ENCODE results near the gene DGCR2. TPM values are rescaled to one million over a fixed set of nuclear protein-coding genes. Genes with fewer than 3 reads are reported as not detected.

The DGCR2 gene
- total and polyA plus RNA-seq, 2 of the 8 experiments (the other 6 are each of a cell fraction or from before 2014, with no cell fraction given): 42.3 to 62.2 TPM

GRCh38 chr22:18997925-18998315, 124.3 kb downstream of the DGCR2 start:
- WGBS, 2 experiments (ENCODE audit: extremely low coverage in 1 of 2, insufficient coverage in 1 of 2, insufficient read length in 1 of 2, insufficient replicate concordance in 2 of 2, low coverage in 1 of 2, low lambda C conversion rate in 2 of 2, missing lambda C conversion rate in 1 of 2): 84% methylated on average over 22 of the region's 22 CpGs; no CpG with 5 or more reads in 1 of the 2 experiments
- Histone ChIP-seq H2BK12ac (ENCODE audit: low read depth, low read length) (no peak overlapping the region), H4K91ac (replicated peaks; ENCODE audit: insufficient read length, low read length) (no peak overlapping the region), H3K23me2 (ENCODE audit: low read depth, low read length) (no peaks in the 10 kb centered on the region; the same call in 1 of the 2 replicates), H2AK5ac (ENCODE audit: low read depth, low read length) (no peak overlapping the region), H4K5ac (ENCODE audit: insufficient read length, low read depth, low read length) (no peak overlapping the region), H4K20me1 (replicated peaks in 1 of 2; ENCODE audit: control insufficient read depth in 1 of 2, insufficient read depth in 2 of 2, low read length in 2 of 2) (no peaks in the 10 kb centered on the region), H3K79me2 (ENCODE audit: control insufficient read depth in 1 of 2, insufficient read depth in 2 of 2, low read length in 2 of 2) (no peaks in the 10 kb centered on the region), H3K27ac (ENCODE audit: low read depth, low read length) (no peak overlapping the region), H3K56ac (replicated peaks; ENCODE audit: insufficient read length, low read depth, low read length) (no peak overlapping the region), H3K14ac (ENCODE audit: insufficient read length) (no peak overlapping the region), H3K79me1 (ENCODE audit: low read depth, low read length) (no peaks in the 10 kb centered on the region), H2BK5ac (ENCODE audit: low read depth, low read length) (no peak overlapping the region), H2BK20ac (ENCODE audit: low read length) (no peak overlapping the region), H3K27me3 (replicated peaks in 1 of 4; ENCODE audit: control insufficient read depth in 3 of 4, extremely low read depth in 1 of 4, insufficient read depth in 3 of 4, low read length in 3 of 4) (0 out of 7 replicates have a peak, but pooled peaks cover 0 to 3% (median 0%) of the 10 kb centered on the region in 4 experiments), H3K9ac (replicated peaks in 1 of 4; ENCODE audit: extremely low read depth in 1 of 4, low read depth in 3 of 4, low read length in 3 of 4) (no peak overlapping the region), H4K8ac (ENCODE audit: extremely low read depth, insufficient read depth, low read length) (no peak overlapping the region), H3K4me3 (ENCODE audit: extremely low read depth in 1 of 4, insufficient read depth in 2 of 4, low read depth in 3 of 4, low read length in 4 of 4) (no peak overlapping the region), H3K18ac (ENCODE audit: extremely low read depth, low read length) (no peak overlapping the region), H3K4me1 (replicated peaks in 1 of 4; ENCODE audit: control insufficient read depth in 3 of 4, insufficient read depth in 4 of 4, low read length in 3 of 4) (peaks cover 0 to 4% (median 0%) of the 10 kb centered on the region in 4 experiments; a peak in 1 of 7 replicates), H3K36me3 (ENCODE audit: control insufficient read depth in 2 of 4, insufficient read depth in 4 of 4, low read length in 3 of 4) (no peaks in the 10 kb centered on the region), H2AFZ (ENCODE audit: low read length) (no peak overlapping the region), H2BK120ac (replicated peaks; ENCODE audit: low read depth, low read length) (no peak overlapping the region), H2BK15ac (ENCODE audit: low read length) (no peak overlapping the region), H3K4ac (replicated peaks; ENCODE audit: insufficient read length, low read depth, low read length) (no peak overlapping the region), H3K4me2 (ENCODE audit: insufficient read depth in 1 of 2, low read depth in 2 of 2, low read length in 2 of 2) (no peak overlapping the region), H3K9me3 (ENCODE audit: insufficient read depth in 2 of 2, low read depth in 1 of 2, low read length in 1 of 2) (no peaks in the 10 kb centered on the region), H3K23ac (ENCODE audit: insufficient read length) (no peak overlapping the region)
- POLR2A ChIA-PET (ENCODE audit: partially characterized antibody): no interaction called here
- no peak for FAIRE-seq
- peak in 1 of 2 experiments; percentile 41 for DNase-seq (ENCODE audit: low read depth in 1 of 2, low spot score in 2 of 2)
- CTCF ChIA-PET (ENCODE audit: partially characterized antibody): interaction anchor here (0.7 to 3.4 kb wide), 14 partner anchors 10 to 160 kb away, joined by 3 to 19 read pairs (median 6); no protein-coding TSS in a partner anchor
- TF ChIP-seq SUZ12 (IDR thresholded peaks at IDR 0.05; ENCODE audit: low read length) (no peak), ZNF274 (IDR thresholded peaks at IDR 0.05; ENCODE audit: borderline replicate concordance, extremely low read depth, low read length) (no peak), ATF2 (IDR thresholded peaks at IDR 0.05; ENCODE audit: low read length) (no peak), JUN (IDR thresholded peaks at IDR 0.05; ENCODE audit: low read depth, low read length) (no peak), POU5F1 (IDR thresholded peaks at IDR 0.05; ENCODE audit: low read depth, low read length) (no peak), KDM5A (IDR thresholded peaks at IDR 0.05; ENCODE audit: low read length) (no peak), MAFK (IDR thresholded peaks at IDR 0.05; ENCODE audit: low read depth, low read length) (no peak), TAF1 (IDR thresholded peaks at IDR 0.05; ENCODE audit: low read depth, low read length) (no peak), SRF (IDR thresholded peaks at IDR 0.05; ENCODE audit: low read depth, low read length) (no peak), RBBP5 (IDR thresholded peaks at IDR 0.05; ENCODE audit: borderline replicate concordance, low read depth, low read length) (no peak), USF2 (IDR thresholded peaks at IDR 0.05; ENCODE audit: low read length) (no peak), TAF7 (optimal IDR thresholded peaks at IDR 0.05; ENCODE audit: borderline replicate concordance, low read depth, low read length) (no peak)

All from H1 (cell line).